NCI-H1048 (cell line): ENCODE results near the gene SBSN.
A peak's percentile ranks its signal among the peaks of the same experiment; 100 is the strongest.

Experiments used
- DNase-seq: peaks from one replicate; lab custom pipeline; 2025; lab: John Stamatoyannopoulos, UW

SBSN gene

GRCh38 chr19:35528218-35529038, at the start of gene SBSN:
TSS of gene SBSN (minus strand) at chr19:35528311. CDS start at chr19:35528281, 30 bp downstream.
- no peak for DNase-seq

DNA sequence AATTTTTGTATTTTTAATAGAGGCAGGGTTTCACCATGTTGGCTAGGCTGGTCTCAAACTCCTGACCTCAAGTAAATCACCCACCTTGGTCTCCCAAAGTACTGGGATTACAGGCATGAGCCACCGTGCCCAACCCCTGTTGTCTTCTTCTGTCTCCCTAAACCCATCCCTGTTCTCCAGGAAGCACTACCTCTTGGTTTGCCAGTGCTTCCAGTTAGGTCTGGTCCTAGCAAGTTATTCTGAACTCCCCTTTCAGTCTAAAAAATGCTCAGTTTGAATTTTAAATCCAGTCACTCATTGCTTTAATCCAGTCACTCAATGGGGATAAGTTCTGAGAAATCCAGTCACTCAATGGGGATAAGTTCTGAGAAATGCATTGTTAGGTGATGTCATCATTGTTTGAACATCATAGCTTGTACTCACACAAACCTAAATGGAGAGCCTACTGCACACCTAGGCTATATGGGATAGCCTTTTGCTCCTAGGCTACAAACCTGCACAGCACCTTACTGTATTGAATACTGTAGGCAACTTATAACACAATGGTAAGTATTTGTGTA, 43.4 kb upstream of the SBSN start:
- DNase-seq = no peak

- no peak for DNase-seq
These were observed 41.2 kb upstream of the SBSN start for GRCh38 chr19:35569281-35569781.

DNA sequence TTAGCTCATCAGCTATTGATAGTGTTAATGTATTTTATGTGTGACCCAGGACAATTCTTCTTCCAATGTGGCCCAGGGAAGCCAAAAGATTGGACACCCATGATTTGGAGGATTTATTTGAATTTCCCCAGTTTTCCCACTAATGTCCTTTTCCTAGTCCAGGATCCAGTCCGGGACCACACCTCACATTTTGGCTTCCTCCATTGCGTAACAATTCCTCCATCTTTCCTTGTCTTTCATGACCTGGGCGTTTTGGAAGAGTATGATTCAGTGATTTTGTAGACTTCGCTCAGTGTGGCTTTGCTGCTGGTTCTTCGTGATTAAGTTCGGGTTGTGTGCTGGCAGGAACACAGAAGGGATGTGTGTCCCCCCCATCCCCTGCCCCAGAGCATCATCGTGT, 38.6 kb upstream of the SBSN start:
- DNase-seq = no peak

- DNase-seq = no peak
These were observed 37.1 kb upstream of the SBSN start for GRCh38 chr19:35565016-35565856.

- no peak for DNase-seq
These were observed 35.2 kb upstream of the SBSN start, which contains the start of gene ATP4A for GRCh38 chr19:35563207-35563829. TSS of gene ATP4A (minus strand) at chr19:35563658. CDS start at chr19:35563629, 29 bp downstream.

DNA sequence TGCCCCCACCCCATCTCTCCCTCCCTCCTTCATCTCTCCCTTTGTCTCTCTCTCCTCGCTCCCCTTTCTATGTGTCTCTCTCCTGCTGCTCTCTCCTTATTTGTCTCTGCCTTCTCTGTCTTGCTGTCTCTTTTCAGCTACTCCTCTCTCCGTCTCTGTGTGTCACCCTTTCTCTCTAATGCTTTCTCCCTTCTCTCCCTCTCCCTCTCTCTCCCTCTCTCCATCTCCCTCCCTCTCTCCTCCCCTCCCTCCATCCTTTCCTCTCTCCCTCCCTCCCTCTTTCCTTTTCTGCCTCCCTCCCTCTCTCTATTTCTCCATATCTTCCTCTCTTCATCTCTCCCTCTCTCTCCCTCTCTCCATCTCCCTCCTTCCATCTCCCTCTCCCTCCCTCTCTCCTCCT, 34.7 kb upstream of the SBSN start:
- no peak for DNase-seq

- DNase-seq = no peak
These were observed 34.2 kb upstream of the SBSN start for GRCh38 chr19:35562336-35562735.

GRCh38 chr19:35561436-35561835, 33.3 kb upstream of the SBSN start:
- DNase-seq = no peak

- no peak for DNase-seq
These were observed 32.6 kb upstream of the SBSN start for GRCh38 chr19:35560677-35561076.

- no peak for DNase-seq
These were observed 32.2 kb upstream of the SBSN start for GRCh38 chr19:35560271-35560670.

DNA sequence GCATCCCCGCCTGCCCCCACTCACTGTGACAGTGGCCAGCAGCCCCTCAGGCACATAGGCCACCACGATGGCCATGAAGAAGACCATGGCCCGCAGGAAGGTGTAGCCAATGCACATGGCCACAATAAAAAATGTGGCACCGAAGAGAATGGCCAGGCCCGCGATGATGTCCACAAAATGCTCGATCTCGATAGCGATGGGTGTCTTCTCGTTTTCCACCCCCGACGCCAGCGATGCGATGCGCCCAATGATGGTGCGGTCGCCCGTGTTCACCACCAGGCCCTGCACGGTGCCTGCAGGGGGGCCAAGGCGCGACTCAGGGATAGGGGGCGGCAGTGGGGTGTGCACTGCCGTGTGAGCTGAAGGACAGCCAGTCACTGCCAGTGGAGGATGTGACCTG, 31.7 kb upstream of the SBSN start:
- no peak for DNase-seq

- no peak for DNase-seq
These were observed 31.2 kb upstream of the SBSN start for GRCh38 chr19:35559281-35559659.

- no peak for DNase-seq
These were observed 30.5 kb upstream of the SBSN start for GRCh38 chr19:35558400-35559280.

DNA sequence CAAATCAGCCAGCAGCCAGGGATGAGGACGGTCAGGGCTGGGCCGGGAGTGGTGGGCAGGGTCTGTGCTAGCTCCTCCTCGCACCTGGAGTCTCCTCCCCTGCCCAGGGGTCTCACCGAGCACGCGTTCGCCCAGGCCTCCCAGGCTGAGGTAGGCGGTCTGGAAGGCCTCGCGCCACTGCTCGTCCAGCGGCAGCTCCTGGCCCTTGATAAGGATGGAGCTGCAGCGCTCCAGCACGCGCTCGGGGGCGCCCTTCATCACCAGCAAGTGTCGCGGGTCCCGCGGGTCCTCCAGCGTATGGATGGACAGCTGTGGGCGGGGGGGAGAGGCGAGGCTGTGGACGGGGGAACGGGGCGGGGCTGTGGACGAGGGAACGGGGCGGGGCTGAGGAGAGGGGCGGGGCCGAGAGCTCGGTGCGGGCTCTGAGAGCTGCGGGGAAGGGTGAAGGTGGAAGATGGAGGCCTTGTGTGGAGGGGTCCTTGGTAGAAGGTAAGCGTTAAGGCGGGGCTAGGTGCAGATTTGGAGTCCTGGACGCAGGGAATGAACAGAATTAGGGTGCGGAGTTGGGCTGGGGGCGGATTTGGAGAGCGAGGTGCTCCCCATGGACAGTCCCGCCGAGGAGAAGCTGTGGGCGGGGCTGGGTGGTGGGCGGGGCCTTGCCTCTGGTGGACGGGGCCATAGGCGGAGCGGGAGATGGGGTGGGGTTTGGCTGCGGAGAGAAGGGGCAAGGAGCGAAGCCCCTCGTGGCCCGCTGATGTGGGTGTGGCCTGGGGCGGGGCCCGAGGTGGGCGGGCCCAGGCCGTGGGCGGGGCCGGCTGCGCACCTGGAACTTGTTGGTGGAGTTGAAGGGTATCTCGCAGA, 29.7 kb upstream of the SBSN start:
- peak; percentile 46 for DNase-seq

GRCh38 chr19:35556846-35557538, 28.9 kb upstream of the SBSN start:
- DNase-seq = no peak

GRCh38 chr19:35556025-35556590, 28.0 kb upstream of the SBSN start:
- DNase-seq = no peak

DNA sequence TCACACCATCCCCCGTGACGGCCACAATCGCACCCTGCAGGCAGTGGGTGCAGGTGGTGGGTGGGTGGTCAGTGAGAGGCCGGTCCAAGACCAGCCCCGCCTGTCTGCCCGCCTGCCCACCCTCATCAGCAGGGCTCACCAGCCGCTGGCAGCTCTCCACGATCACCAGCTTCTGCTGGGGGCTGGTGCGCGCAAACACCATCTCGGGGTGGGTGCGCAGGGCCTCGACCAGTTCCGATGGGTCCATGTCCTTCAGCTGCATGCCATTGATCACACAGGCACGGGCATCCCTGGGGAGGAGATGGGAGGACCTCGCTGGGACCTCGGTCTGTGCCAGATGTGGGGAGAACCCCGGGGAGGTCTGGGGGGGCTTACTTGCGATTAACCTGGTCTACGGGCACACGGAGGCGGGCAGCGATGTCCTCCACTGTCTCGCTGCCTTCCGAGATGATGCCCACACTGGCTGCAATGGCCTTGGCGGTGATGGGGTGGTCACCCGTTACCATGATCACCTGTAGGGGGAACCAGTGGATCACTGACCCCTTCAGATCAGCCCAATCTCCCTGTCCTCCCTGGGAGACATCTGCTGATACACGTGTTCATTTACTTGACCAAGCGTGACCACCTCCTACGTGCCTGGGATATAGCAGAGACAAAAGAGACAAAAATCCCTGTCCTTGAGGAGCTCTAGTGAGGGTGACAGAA, 27.3 kb upstream of the SBSN start:
- no peak for DNase-seq

- DNase-seq = no peak
These were observed 26.0 kb upstream of the SBSN start for GRCh38 chr19:35554076-35554475.
